22Rv1 (cell line): ENCODE measurements around the gene ZNF438.

Experiments used
- CTCF ChIP-seq: fragments of 450-650 bp; IDR thresholded peaks from 2 replicates; pipeline ENCODE4 v1.5.1; 2017; ENCODE audit warnings: mild to moderate bottlenecking
- ZFX ChIP-seq: fragments of 450-650 bp; IDR thresholded peaks from 2 replicates; pipeline ENCODE4 v1.6.1; 2017; ENCODE audit warnings: antibody characterized with exemption, borderline replicate concordance

DNA sequence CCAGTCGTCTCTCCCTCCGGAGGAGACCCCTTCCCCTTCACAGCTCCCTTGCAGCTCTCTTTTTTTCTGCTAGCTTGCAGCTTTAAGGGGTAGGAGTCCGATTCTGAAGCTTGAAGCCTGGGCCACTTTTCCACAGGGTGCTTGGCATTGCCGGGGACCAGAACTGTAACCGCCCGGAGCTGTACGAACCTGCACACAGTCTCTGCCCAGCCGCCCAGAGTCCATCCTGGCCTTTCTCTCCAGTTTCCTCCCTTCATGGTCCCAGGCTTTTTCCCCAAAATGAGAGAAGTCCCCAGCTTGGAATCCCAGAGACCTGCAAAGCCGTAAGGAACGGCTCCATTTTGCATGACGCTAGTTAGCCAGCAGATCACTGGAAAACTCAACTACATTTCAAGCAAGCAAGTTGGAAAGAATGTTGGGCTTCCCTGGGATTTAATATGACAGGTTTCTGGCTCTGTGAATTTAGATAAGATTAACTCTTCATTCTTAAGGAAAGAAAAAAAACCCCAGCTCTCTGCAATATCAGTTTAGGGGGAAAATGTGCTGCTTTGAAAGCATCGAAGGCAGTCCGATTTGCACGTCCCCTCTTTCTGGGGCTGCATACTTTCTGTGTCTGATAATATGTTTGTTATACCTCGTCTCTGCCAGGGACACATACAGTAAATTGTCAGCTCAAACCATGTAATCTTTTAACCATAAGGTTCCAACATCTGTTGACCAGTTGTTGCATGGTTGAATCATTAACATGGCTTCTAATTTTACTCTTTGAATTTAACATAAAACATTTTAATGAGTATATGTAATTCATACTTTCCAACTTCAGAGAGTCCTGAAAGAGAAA is 212.1 kb downstream of the ZNF438 start:
- TF ChIP-seq CTCF: no peak
- TF ChIP-seq ZFX: no peak
